GM19193 (cell line): Measurements from ENCODE around the gene ADORA1.

Experiments used
- POLR2A ChIP-seq: IDR thresholded peaks from 4 replicates; pipeline ENCODE4 v1.6.1; 2011; ENCODE audit not compliant: insufficient read depth, insufficient read length; ENCODE audit errors: extremely low read depth

ADORA1 gene

DNA sequence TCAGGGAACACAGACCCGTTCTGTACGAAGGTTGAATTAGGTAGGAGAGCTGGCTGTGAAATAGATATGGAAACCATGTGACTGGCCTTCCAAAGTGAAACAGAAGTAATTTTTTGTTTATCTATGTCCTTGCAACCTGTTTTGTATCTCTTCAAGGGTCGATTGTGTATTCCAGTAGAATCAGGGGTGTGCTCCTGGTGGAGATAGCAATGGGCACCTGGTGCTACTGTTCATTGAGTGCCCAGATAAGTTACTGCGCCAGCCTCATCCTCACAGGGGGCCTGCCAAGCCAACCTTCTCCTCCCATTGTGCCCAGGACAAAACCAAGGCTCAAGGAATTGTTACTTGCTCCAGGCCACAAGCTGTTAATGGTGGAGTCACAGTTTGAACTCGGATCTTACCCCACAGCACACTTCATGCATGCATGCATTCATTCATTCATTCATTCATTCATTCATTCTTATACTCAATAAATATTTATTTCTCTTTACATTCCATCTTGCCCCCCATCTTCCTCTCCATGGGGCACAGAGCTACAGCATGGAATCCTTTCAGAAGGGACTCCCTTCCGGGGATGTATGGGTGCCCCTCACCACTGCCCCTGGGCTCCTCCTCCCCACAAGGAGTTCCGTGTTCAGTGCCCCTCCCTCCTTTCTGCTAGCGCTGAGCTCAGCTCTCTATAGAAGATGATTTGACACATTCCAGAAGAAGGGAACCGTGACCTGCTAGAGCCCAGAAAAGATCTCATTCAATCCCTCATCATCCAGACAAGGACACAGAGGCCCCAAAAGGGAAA lies 24.0 kb downstream of the ADORA1 start:
- TF ChIP-seq POLR2A, result no peak

DNA sequence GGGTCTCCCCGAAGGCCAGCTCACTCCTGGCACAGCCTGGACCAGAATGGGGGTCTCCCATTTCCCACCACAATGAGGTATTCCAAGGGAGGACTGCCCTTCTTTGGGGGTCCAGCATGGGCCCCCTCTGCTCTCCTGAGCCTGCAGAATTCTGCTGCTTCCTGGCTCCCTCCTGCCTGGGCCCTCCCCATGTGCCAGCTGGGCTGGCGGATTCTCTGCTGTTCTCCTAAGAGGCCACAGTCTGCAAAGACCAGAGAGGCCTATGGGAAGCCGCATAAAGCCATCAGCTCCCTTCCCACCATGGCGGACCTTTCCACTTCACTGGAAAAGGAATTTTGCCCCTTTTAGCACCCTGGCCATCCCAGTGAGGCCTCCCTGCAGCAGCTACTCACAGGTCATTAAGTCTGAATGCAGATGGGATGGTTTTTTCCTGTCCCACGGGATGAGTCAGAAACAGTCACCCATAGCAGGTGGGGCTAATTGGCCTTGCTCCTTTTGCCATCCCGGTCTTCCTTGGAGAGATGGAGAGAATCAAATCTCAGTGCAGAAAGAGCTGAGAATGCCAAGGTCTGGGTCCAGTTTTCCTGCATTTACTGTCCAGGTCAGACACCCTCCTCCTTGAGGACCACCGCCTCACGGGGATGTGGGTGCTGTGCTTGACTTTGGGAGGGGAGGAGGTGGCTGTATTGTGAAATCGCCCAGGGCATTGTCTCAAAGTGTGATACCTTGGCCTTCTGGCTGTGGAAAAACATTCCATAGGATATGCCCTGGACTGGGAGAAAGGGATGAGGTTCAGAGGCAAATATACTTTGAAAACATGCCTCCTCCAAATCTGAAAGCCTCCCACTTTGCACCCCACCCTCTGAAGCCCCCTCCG lies 24.9 kb downstream of the ADORA1 start:
- TF ChIP-seq POLR2A, result no peak

DNA sequence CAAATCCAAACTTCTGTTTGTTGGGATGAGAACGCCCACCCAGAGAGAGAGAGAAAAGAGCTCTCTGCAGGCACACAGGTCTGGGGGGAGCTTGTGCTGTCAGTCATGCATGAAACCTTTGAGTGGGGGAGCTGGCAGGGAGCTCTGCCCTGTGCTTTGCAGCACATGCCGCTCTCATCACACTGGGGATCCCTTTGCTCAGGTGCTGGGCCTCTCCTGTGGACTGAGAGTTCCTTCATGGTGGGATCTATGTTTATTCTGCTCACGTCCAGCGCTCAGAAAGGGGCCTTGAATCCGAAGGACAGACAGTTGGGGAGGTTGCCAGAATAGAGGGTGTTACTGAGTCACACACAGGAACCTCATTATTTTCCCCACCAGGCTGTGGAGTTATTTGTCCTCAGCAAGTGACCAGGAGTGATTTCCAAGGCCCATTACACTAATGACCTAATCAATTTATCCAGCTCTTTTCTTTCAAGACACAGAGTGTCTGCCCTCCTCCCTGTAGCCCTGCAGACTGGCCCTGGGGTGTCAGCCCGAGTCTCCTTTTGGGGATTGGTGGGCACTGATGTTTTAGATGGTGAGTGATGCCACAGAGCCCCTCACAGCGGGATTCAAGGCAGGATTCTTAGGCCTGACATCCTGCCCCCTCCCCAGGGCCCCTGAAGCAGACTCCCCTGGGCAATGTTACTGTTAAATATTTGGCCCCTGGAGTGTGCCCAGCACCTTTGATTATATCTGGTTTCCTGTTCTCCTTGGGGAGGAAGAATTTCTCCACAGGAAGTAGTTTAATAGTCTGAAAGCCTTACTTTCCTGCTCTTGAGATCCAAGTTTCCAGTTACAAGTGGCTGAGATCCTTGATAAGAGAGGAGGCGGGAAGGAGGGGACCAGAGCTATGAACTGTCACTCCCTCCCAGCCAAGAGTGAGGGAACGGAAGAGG lies 25.8 kb downstream of the ADORA1 start:
- no peak for TF ChIP-seq POLR2A

DNA sequence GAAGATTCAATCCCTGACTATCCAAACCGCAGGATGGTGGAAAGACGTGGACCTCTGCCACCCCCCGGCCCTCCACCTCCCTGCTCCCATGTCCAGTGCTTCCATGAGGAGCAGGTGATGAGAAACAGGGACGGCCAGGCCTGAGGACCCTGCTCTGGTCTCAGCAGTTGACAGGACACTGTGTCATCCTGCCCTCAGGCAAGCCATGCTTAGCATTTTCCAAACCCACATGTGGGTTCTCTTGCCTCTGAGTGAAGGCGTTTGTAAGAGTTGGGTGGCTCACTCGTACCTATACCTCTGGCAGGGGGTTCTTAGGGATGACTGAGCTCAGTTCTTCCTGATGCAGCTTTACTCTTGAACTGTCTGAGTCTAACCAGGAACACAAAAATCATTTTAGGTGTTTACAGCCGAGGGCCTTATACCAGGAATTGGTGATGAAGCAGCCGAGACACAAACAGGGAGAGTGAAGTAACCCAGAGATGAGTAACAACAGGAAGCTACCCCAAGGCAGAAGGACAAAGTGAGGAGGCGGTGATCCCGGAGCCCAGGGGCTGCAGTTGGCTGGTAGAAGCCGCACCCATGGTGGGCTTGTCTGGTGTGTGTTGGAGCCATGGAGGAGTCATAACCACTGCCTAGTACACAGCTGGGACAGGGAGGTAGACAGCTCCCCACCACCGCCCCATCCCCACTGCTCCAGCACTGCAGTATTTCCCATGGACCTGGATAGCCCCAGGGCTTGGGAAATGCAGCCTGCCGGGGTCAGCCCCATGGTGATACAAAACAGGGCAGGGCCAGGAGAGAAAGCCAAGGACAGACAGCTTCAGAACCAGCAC lies 26.7 kb downstream of the ADORA1 start:
- no peak for TF ChIP-seq POLR2A

DNA sequence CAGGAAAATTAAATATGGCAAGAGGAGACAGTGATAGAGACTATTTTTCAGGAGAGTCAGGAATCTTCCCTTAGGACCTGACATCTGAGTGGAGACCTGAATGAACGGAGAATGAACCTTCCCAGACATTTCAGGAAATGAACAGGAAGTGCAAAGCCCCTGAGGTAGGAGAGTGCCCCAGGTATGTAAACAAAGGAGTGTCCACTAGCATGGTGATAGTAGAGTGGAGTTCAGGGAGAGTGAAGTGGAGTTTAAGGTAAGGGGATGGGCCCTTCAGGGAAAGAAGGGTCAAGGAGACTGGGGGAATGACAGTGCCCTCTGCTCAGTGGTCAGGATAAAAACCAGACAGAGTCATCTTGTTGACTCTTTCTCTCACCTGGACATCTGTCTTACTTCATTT lies 28.8 kb downstream of the ADORA1 start:
- TF ChIP-seq POLR2A, result no peak

DNA sequence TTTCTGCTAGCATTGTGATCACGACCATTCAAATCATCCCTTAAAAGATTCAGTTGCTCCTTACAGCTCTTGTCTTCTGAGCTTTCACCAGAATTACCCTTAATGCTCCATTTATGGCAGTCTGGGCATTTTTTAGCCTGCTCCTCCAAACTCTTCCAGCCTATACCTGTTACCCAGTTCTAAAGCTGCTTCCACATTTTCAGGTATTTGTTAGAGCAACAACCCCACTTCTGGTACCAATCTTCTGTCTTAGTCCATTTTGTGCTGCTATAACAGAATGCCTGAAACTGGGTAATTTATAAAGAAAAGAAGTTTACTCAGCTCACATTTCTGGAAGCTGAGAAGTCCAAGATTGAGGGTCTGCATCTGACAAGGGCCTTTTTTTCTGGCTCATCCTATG lies 30.9 kb downstream of the ADORA1 start:
- no peak for TF ChIP-seq POLR2A

DNA sequence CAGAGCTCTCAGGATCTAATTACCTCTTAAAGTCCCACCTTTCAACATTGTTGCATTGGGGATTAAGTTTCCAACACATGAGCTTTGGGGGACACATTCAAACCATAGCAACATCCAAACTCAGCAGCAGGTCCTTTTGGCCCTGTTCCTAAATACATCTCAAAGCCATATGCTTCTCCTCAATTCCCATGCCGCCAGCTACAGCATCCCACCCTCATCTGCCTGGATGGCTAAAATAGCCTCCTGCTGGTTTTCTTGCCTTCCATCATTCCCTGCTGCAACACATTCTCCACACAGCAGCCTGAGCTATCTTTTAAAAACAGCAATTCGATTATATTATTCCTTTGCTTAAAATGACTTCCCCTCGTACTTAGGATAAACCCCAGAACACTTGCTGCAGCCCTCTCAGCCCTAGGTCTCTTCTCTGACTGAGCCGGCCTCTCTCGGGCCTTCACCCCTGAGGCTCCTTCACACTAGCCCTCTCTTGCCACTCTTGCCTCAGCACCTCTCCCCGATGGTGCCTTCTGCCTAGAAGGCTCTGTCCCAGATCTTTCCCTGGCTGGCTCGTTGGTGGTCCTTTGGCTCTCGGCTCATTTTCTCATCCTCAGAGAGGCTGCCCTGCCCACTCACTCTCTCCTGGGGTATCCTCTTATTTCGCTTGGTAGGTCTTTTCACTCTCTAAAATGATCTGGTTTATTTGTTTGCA lies 31.6 kb downstream of the ADORA1 start:
- no peak for TF ChIP-seq POLR2A

DNA sequence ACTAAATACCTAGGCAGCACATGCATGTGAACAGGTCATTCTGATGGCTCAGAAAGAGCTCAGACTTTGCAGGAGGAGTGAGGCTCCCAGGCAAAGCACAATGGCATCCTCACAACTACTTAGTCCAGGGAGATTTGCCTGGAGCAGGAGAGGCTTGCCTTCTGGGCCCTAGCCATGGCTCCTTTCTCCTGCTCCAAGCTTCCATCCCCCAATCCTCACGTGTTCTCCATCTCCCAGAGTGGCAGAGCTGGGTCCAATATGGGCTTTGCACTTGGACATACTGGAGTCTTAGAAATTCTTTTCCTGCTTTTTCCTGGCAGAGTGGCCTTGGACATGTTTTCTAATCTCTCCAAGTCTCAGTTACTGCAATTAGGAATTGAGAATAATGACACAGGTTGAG lies 32.3 kb downstream of the ADORA1 start:
- TF ChIP-seq POLR2A, result no peak

DNA sequence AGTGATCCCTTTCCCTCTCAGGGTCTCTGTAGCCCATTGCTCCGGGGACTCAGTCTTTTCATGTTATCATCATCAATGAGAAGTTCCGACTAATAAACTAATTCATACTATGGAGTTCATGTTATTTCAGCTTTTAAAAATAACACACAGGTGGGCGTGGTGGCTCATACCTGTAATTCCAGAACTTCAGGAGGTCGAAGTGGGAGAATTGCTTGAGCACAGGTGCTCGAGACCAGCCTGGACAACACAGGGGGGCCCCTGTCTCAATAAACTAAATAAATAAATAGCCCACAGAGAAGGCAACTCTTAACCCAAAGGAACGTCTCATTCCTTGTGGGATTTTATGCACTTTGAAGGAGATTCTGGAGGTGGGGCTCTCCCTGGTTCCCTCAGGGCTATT lies 33.6 kb downstream of the ADORA1 start:
- TF ChIP-seq POLR2A, result no peak

DNA sequence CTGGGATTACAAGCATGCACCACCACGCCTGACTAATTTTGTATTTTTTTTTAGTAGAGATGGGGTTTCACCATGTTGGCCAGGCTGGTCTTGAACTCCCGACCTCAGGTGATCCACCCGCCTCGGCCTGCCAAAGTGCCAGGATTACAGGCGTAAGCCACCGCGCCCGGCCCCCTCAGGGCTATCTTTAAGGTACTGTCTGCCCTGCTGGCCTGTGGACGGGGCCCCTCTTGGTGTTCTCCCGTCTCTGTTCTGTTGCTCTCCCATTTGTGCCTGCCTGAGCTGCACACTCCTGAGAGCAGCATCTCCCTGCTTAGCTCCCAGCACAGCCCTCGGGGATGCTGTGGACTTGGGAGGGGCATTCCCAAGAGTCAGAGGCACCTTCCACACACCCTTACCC lies 34.2 kb downstream of the ADORA1 start:
- TF ChIP-seq POLR2A, result no peak

DNA sequence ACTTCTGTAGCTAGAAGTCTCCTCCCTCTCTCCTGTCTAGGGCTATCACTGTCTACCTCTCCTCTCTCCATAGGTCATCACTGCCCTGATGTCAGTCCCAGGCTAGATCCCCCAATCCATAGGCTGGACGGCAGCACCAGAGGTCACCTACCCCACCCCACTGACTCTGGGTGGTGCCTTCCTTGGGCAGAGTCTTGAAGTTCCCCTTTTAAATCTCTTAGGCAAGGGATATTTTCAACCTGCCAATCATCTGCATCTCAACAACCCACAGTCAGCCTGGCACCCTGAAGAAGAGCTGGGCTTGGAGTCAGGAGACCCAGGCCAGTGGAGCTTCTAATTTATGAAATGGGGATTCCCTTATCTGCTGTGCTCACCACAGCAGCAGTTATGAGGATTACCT lies 34.9 kb downstream of the ADORA1 start:
- TF ChIP-seq POLR2A, result no peak

DNA sequence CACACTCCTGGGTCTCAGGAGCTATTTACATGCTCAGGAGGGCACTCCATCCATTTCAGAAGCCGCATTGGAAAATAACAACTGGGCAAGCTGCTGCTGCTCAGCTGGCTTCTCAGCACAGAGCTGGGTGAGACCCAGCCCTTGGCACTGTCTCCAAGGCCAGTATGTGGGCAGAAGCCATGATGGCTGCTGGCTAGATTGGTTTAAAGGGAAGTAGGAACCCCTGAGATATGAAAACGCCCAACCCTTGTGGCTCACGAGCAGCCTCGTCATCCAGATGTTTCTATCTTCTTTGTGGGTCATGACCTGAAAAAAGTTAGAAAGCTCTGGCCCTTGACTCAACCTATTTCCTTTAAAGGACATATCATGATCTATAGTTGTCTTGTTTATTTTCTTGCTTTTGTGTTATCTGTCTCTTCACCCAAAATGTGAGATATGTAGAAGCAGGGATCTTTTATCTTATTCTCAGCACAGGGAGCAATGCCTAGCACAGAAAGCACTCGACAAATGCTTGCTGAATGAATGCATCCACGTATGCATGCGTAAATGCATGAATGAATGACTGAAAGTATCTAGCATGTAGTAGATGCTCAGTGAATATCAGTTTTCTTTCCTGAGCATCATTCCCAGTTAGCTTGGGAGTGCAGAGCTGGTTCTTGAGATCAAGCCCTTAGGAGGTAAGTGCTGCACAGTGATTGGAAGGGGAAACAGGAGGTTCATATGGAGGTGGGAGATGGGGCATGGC lies 36.5 kb downstream of the ADORA1 start:
- TF ChIP-seq POLR2A, result no peak

DNA sequence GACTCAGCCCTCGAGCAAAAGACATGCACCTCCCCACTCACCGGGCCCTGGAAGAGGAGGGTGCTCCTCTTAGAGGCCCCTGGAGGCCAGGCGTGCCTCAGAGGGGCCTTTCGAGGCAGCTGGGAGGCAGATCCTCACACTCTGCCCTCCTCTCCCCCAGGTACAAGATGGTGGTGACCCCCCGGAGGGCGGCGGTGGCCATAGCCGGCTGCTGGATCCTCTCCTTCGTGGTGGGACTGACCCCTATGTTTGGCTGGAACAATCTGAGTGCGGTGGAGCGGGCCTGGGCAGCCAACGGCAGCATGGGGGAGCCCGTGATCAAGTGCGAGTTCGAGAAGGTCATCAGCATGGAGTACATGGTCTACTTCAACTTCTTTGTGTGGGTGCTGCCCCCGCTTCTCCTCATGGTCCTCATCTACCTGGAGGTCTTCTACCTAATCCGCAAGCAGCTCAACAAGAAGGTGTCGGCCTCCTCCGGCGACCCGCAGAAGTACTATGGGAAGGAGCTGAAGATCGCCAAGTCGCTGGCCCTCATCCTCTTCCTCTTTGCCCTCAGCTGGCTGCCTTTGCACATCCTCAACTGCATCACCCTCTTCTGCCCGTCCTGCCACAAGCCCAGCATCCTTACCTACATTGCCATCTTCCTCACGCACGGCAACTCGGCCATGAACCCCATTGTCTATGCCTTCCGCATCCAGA lies 37.7 kb downstream of the ADORA1 start:
- TF ChIP-seq POLR2A, result no peak

DNA sequence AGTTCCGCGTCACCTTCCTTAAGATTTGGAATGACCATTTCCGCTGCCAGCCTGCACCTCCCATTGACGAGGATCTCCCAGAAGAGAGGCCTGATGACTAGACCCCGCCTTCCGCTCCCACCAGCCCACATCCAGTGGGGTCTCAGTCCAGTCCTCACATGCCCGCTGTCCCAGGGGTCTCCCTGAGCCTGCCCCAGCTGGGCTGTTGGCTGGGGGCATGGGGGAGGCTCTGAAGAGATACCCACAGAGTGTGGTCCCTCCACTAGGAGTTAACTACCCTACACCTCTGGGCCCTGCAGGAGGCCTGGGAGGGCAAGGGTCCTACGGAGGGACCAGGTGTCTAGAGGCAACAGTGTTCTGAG lies 38.3 kb downstream of the ADORA1 start:
- TF ChIP-seq POLR2A, result no peak
